H1 (cell line): ENCODE data around the gene CCDC13. TPM values are rescaled to one million over a fixed set of nuclear protein-coding genes. Genes with fewer than 3 reads are reported as not detected.

Experiments
- CTCF ChIA-PET: fragments of 300-600 bp; sonication (Branson Sonifier 250); formaldehyde crosslinking; loops from one replicate; lab custom pipeline; 2021; ENCODE audit not compliant: partially characterized antibody; lab: Charles Lee
- POLR2A ChIA-PET: fragments of 300-600 bp; sonication (Branson Sonifier 250); formaldehyde crosslinking; loops from one replicate; lab custom pipeline; 2021; ENCODE audit warnings: inconsistent platforms; ENCODE audit not compliant: partially characterized antibody; lab: Charles Lee
- DNase-seq, 2 experiments: peaks; one replicate each; pipeline versions ENCODE4 v3.0.0 to v3.0.0-alpha.2; 2010 to 2022; ENCODE audit warnings: low spot score in 2 of 2, low read depth in 1 of 2, mixed read lengths in 1 of 2
- FAIRE-seq: peaks from 2 replicates; lab custom pipeline; 2011; peaks lifted over from hg19 to GRCh38; lab: Jason Lieb, UNC
- H2AFZ ChIP-seq: 2 replicates; pipeline ENCODE4 v1.8.1; 2012; ENCODE audit warnings: low read length, inconsistent platforms
- H2AK5ac ChIP-seq: 2 replicates; pipeline ENCODE4 v1.6.1; 2013; ENCODE audit warnings: low read depth, low read length
- H2BK120ac ChIP-seq: replicated peaks from 2 replicates; pipeline ENCODE3; 2013; ENCODE audit warnings: low read depth, low read length, inconsistent platforms
- H2BK12ac ChIP-seq: 2 replicates; pipeline ENCODE4 v1.6.1; 2013; ENCODE audit warnings: low read depth, low read length
- H2BK15ac ChIP-seq: 2 replicates; pipeline ENCODE4 v1.6.1; 2013; ENCODE audit warnings: low read length
- H2BK20ac ChIP-seq: 2 replicates; pipeline ENCODE4 v1.6.1; 2013; ENCODE audit warnings: low read length
- H2BK5ac ChIP-seq: 2 replicates; pipeline ENCODE4 v1.6.1; 2013; ENCODE audit warnings: low read depth, low read length
- H3K14ac ChIP-seq: 2 replicates; pipeline ENCODE4 v1.6.1; 2013; ENCODE audit warnings: inconsistent platforms; ENCODE audit not compliant: insufficient read length
- H3K18ac ChIP-seq: 2 replicates; pipeline ENCODE4 v1.6.1; 2013; ENCODE audit warnings: low read length; ENCODE audit errors: extremely low read depth
- H3K23ac ChIP-seq: 2 replicates; pipeline ENCODE4 v1.6.1; 2013; ENCODE audit warnings: inconsistent platforms; ENCODE audit not compliant: insufficient read length
- H3K23me2 ChIP-seq: 2 replicates; pipeline ENCODE4 v1.6.1; 2013; ENCODE audit warnings: low read depth, low read length
- H3K27ac ChIP-seq: 2 replicates; pipeline ENCODE4 v1.6.1; 2011; ENCODE audit warnings: low read depth, low read length, inconsistent platforms
- H3K27me3 ChIP-seq, 4 experiments: replicated peaks in 1 of 4; 1 replicate in 1 of 4; 2 replicates in 3 of 4; pipeline versions ENCODE4 v1.6.1 to v1.8.1; 2011 to 2013; ENCODE audit warnings: low read length in 3 of 4, mild to moderate bottlenecking in 3 of 4, inconsistent platforms in 2 of 4, mixed read lengths in 2 of 4, moderate library complexity in 1 of 4; ENCODE audit not compliant: control insufficient read depth in 3 of 4, insufficient read depth in 3 of 4; ENCODE audit errors: extremely low read depth in 1 of 4
- H3K36me3 ChIP-seq, 4 experiments: 2 replicates each; pipeline versions ENCODE4 v1.6.1 to v1.8.1; 2011 to 2013; ENCODE audit warnings: mild to moderate bottlenecking in 4 of 4, low read length in 3 of 4, moderate library complexity in 2 of 4, control low read depth in 1 of 4, inconsistent platforms in 1 of 4; ENCODE audit not compliant: insufficient read depth in 4 of 4, control insufficient read depth in 2 of 4
- H3K4ac ChIP-seq: replicated peaks from 2 replicates; pipeline ENCODE3; 2013; ENCODE audit warnings: low read length, low read depth, mixed read lengths, inconsistent platforms; ENCODE audit not compliant: insufficient read length
- H3K4me1 ChIP-seq, 4 experiments: replicated peaks in 1 of 4; 1 replicate in 1 of 4; 2 replicates in 3 of 4; pipeline versions ENCODE4 v1.6.1 to v1.8.1; 2011 to 2013; ENCODE audit warnings: low read length in 3 of 4, inconsistent platforms in 2 of 4, mixed read lengths in 1 of 4; ENCODE audit not compliant: insufficient read depth in 4 of 4, control insufficient read depth in 3 of 4
- H3K4me2 ChIP-seq, 2 experiments: 2 replicates each; pipeline versions ENCODE4 v1.6.1 to v1.8.1; 2011 to 2013; ENCODE audit warnings: low read depth in 2 of 2, low read length in 2 of 2, control low read depth in 1 of 2, inconsistent platforms in 1 of 2, mild to moderate bottlenecking in 1 of 2; ENCODE audit not compliant: insufficient read depth in 1 of 2
- H3K4me3 ChIP-seq, 4 experiments: fragments of 200-600, 300-600 bp in 1 of 4; sonication (generic), shearing (Covaris generic), sonication (Bioruptor Twin) in 1 of 4; 2 replicates each; pipeline versions ENCODE4 v1.5.1 to v1.8.1; 2011 to 2016; ENCODE audit warnings: low read length in 4 of 4, low read depth in 3 of 4, control low read depth in 2 of 4, inconsistent platforms in 2 of 4, mild to moderate bottlenecking in 2 of 4, mixed read lengths in 1 of 4, moderate library complexity in 1 of 4; ENCODE audit not compliant: insufficient read depth in 2 of 4; ENCODE audit errors: extremely low read depth in 1 of 4
- H3K56ac ChIP-seq: replicated peaks from 2 replicates; pipeline ENCODE3; 2013; ENCODE audit warnings: low read depth, mild to moderate bottlenecking, mixed read lengths, low read length, inconsistent platforms; ENCODE audit not compliant: insufficient read length
- H3K79me1 ChIP-seq: 2 replicates; pipeline ENCODE4 v1.6.1; 2013; ENCODE audit warnings: low read depth, low read length, control low read depth
- H3K79me2 ChIP-seq, 2 experiments: 2 replicates each; pipeline versions ENCODE4 v1.6.1 to v1.8.1; 2012 to 2013; ENCODE audit warnings: low read length in 2 of 2, mild to moderate bottlenecking in 2 of 2, inconsistent platforms in 1 of 2; ENCODE audit not compliant: insufficient read depth in 2 of 2, control insufficient read depth in 1 of 2
- H3K9ac ChIP-seq, 4 experiments: replicated peaks in 1 of 4; 1 replicate in 1 of 4; 2 replicates in 3 of 4; pipeline versions ENCODE4 v1.6.1 to v1.8.1; 2011 to 2013; ENCODE audit warnings: low read depth in 3 of 4, low read length in 3 of 4, control low read depth in 2 of 4, mild to moderate bottlenecking in 2 of 4, moderate library complexity in 2 of 4, inconsistent platforms in 1 of 4; ENCODE audit errors: extremely low read depth in 1 of 4
- H3K9me3 ChIP-seq, 2 experiments: 2 replicates each; pipeline versions ENCODE4 v1.6.1 to v1.8.1; 2012 to 2013; ENCODE audit warnings: mild to moderate bottlenecking in 2 of 2, moderate library complexity in 2 of 2, control low read depth in 1 of 2, inconsistent platforms in 1 of 2, low read depth in 1 of 2, low read length in 1 of 2, mixed read lengths in 1 of 2; ENCODE audit not compliant: insufficient read depth in 2 of 2
- H4K20me1 ChIP-seq, 2 experiments: replicated peaks in 1 of 2; 2 replicates each; pipeline versions ENCODE3 to v1.8.1; 2011 to 2013; ENCODE audit warnings: inconsistent platforms in 2 of 2, low read length in 2 of 2, mild to moderate bottlenecking in 1 of 2; ENCODE audit not compliant: insufficient read depth in 2 of 2, control insufficient read depth in 1 of 2
- H4K5ac ChIP-seq: 2 replicates; pipeline ENCODE4 v1.6.1; 2013; ENCODE audit warnings: low read length, low read depth, mixed read lengths, inconsistent platforms; ENCODE audit not compliant: insufficient read length
- H4K8ac ChIP-seq: 2 replicates; pipeline ENCODE4 v1.8.0; 2013; ENCODE audit warnings: mild to moderate bottlenecking, moderate library complexity, low read length, inconsistent platforms; ENCODE audit not compliant: insufficient read depth; ENCODE audit errors: extremely low read depth
- H4K91ac ChIP-seq: replicated peaks from 2 replicates; pipeline ENCODE3; 2013; ENCODE audit warnings: low read length, mixed read lengths, inconsistent platforms; ENCODE audit not compliant: insufficient read length
- FOSL1 ChIP-seq: IDR thresholded peaks from 2 replicates; pipeline ENCODE4 v1.6.1; 2011; ENCODE audit warnings: mild to moderate bottlenecking, low read depth, low read length, moderate library complexity; ENCODE audit not compliant: insufficient read depth
- GTF2F1 ChIP-seq: IDR thresholded peaks from 2 replicates; pipeline ENCODE4 v1.6.1; 2012; ENCODE audit warnings: low read depth, low read length, improper control_type of control experiment, borderline replicate concordance
- RBBP5 ChIP-seq: IDR thresholded peaks from 2 replicates; pipeline ENCODE4 v1.7.1; 2012; ENCODE audit warnings: low read depth, mild to moderate bottlenecking, inconsistent platforms, low read length, moderate library complexity, borderline replicate concordance
- SRF ChIP-seq: IDR thresholded peaks from 2 replicates; pipeline ENCODE4 v1.6.1; 2011; ENCODE audit warnings: mild to moderate bottlenecking, low read depth, low read length, moderate library complexity
- WGBS, 2 experiments: shearing (Covaris generic) in 1 of 2; methylation state at CpG; one replicate each; pipeline versions ENCODE4 v1.1.6 to v1.1.7; 2013 to 2015; ENCODE audit warnings: low lambda C conversion rate in 2 of 2, mixed read lengths in 2 of 2, inconsistent platforms in 1 of 2, low coverage in 1 of 2, missing lambda C conversion rate in 1 of 2; ENCODE audit not compliant: insufficient replicate concordance in 2 of 2, insufficient coverage in 1 of 2, insufficient read length in 1 of 2; ENCODE audit errors: extremely low coverage in 1 of 2, missing lambda C conversion rate in 1 of 2; 5-methylcytosine and 5-hydroxymethylcytosine counted together
- polyA plus RNA-seq, 7 experiments: library from polyadenylated mRNA; depleted of rRNA in 3 of 7; stranded (reverse) in 5 of 7; unstranded in 2 of 7; fragments of >200 nt in 5 of 7; fragments of 200-250 nt in 2 of 7; gene quantifications; 1 replicate in 5 of 7; 2 replicates in 1 of 7; 4 replicates in 1 of 7; pipeline versions ENCODE4 v1.2.1 to v1.2.3, GENCODE V29; 2011 to 2013; ENCODE audit warnings: missing spikeins in 2 of 7, mixed read lengths in 2 of 7
- total RNA-seq: library from RNA; stranded (reverse); fragmentation: NEBNext Ultra II Directional; extraction: Animal tissue kit (Norgen Biotek cat#: 25700); gene quantifications from 2 replicates; pipeline ENCODE4 v1.2.1, GENCODE V29; 2021
- TF ChIP-seq, protein P1 (sequence below): IDR thresholded peaks from 2 replicates; pipeline ENCODE4 v1.6.1; 2012; ENCODE audit warnings: inconsistent platforms
- TF ChIP-seq, protein P2 (sequence below): IDR thresholded peaks from 2 replicates; pipeline ENCODE4 v1.6.1; 2011; ENCODE audit warnings: low read depth, mild to moderate bottlenecking, low read length; ENCODE audit not compliant: insufficient read depth

CCDC13 gene
- total and polyA plus RNA-seq, 2 of the 8 experiments (the other 6 are each of a cell fraction or from before 2014, with no cell fraction given) = 0.06 TPM; not detected in 1

DNA sequence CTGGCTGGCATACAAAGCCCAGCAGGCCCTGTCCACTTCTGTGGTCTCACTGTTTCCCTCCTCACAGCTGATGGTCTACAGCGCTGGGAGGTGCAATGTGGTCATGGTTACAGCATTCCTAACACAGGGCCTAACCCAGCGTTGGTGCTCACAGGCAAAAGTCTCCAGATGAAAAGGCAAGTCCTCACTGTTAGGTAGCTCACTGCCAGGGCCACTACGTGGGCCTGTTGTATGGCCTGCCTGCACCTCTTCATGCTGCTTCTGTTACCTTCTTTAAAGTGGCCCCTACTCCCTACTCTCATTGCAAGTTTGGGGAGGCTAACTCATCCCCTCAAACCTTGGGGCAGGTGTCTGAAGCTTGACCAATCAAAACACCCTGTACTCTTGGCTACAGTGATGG, 31.3 kb downstream of the CCDC13 start:
- ChIA-PET CTCF (interaction anchor here (1.0 to 5.9 kb wide), 9 partner anchors 8 to 158 kb away, joined by 3 to 53 read pairs (median 7); no protein-coding TSS in a partner anchor), POLR2A (no interaction called here)
- no peak overlapping the region for H3K18ac ChIP-seq
- TF ChIP-seq, protein P1, sequence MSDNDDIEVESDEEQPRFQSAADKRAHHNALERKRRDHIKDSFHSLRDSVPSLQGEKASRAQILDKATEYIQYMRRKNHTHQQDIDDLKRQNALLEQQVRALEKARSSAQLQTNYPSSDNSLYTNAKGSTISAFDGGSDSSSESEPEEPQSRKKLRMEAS = no peak
- TF ChIP-seq SRF = no peak
- no peak for TF ChIP-seq FOSL1
- no peak for TF ChIP-seq GTF2F1
- TF ChIP-seq, protein P2, sequence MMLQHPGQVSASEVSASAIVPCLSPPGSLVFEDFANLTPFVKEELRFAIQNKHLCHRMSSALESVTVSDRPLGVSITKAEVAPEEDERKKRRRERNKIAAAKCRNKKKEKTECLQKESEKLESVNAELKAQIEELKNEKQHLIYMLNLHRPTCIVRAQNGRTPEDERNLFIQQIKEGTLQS = no peak
- no peak for TF ChIP-seq RBBP5

More for the DNA sequence above, 31.3 kb downstream of the CCDC13 start:
- Histone ChIP-seq H2AFZ (no peak overlapping the region), H3K56ac (no peak overlapping the region), H3K27ac (no peak overlapping the region), H4K5ac (no peak overlapping the region), H3K27me3 (no peaks in the 10 kb centered on the region), H3K9me3 (no peaks in the 10 kb centered on the region), H2BK15ac (no peak overlapping the region), H3K4me3 (no peak overlapping the region), H4K20me1 (peaks cover 0 to 2% of the 10 kb centered on the region in 2 experiments), H2BK5ac (no peak overlapping the region), H3K4me2 (no peak overlapping the region), H3K23me2 (no peaks in the 10 kb centered on the region), H2BK20ac (no peak overlapping the region), H2BK120ac (no peak overlapping the region), H4K8ac (no peak overlapping the region), H3K79me1 (no peaks in the 10 kb centered on the region), H2AK5ac (no peak overlapping the region), H2BK12ac (no peak overlapping the region), H3K9ac (peak overlapping the region in 1 of 4 experiments; percentile 7; a peak in 1 of 7 replicates), H3K23ac (no peak overlapping the region), H3K14ac (no peak overlapping the region), H3K4me1 (peaks cover 0 to 8% (median 4%) of the 10 kb centered on the region in 4 experiments; a peak in 4 of 7 replicates), H3K79me2 (no peaks in the 10 kb centered on the region), H3K4ac (no peak overlapping the region), H3K36me3 (no peaks in the 10 kb centered on the region), H4K91ac (no peak overlapping the region)
- DNase-seq = peak in 1 of 2 experiments; percentile 3
- FAIRE-seq = no peak
- WGBS, 2 experiments = 76% methylated on average over 3 of the region's 3 CpGs; no CpG with 5 or more reads in 1 of the 2 experiments
